GM12874 (cell line): ENCODE results near the gene LIME1.

ENCODE experiments used
- TF ChIP-seq, protein P1 (sequence below): IDR thresholded peaks from 2 replicates; pipeline ENCODE4 v1.5.1; 2011; ENCODE audit warnings: low read depth, mild to moderate bottlenecking, control low read depth, low read length, moderate library complexity; ENCODE audit not compliant: insufficient read depth

Gene LIME1

DNA sequence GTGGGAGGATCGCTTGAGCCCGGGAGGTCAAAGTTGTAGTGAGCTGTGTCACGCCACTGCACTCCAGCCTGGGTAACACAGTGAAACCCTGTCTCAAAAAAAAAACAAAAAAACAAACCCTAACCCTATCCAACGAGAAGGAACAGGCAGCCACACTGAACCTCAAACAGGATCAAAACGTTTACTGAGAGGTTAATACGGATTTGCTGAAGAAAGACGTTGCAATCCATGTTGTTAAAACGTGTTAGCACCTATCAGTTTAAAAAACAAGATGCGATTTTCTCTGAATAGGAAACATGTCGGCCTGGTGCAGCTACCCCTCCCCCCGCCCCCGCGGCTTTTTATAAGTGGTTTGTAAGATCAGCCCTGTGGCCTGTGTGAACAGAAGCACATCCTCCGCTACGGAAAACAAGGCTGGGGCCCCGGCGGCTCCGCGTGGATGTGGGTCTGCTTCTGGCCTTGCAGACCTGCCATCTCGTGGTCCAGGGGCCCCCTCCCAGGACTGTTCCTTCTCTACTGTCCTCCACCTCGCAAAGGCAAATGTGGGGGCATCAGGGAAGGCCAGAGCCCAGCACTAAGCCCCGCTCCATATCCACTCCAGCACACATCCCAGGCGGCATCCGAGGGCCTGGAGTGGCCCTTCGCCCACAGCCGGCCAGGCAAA, 14.5 kb downstream of the LIME1 start:
- TF ChIP-seq, protein P1, sequence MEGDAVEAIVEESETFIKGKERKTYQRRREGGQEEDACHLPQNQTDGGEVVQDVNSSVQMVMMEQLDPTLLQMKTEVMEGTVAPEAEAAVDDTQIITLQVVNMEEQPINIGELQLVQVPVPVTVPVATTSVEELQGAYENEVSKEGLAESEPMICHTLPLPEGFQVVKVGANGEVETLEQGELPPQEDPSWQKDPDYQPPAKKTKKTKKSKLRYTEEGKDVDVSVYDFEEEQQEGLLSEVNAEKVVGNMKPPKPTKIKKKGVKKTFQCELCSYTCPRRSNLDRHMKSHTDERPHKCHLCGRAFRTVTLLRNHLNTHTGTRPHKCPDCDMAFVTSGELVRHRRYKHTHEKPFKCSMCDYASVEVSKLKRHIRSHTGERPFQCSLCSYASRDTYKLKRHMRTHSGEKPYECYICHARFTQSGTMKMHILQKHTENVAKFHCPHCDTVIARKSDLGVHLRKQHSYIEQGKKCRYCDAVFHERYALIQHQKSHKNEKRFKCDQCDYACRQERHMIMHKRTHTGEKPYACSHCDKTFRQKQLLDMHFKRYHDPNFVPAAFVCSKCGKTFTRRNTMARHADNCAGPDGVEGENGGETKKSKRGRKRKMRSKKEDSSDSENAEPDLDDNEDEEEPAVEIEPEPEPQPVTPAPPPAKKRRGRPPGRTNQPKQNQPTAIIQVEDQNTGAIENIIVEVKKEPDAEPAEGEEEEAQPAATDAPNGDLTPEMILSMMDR: no peak

DNA sequence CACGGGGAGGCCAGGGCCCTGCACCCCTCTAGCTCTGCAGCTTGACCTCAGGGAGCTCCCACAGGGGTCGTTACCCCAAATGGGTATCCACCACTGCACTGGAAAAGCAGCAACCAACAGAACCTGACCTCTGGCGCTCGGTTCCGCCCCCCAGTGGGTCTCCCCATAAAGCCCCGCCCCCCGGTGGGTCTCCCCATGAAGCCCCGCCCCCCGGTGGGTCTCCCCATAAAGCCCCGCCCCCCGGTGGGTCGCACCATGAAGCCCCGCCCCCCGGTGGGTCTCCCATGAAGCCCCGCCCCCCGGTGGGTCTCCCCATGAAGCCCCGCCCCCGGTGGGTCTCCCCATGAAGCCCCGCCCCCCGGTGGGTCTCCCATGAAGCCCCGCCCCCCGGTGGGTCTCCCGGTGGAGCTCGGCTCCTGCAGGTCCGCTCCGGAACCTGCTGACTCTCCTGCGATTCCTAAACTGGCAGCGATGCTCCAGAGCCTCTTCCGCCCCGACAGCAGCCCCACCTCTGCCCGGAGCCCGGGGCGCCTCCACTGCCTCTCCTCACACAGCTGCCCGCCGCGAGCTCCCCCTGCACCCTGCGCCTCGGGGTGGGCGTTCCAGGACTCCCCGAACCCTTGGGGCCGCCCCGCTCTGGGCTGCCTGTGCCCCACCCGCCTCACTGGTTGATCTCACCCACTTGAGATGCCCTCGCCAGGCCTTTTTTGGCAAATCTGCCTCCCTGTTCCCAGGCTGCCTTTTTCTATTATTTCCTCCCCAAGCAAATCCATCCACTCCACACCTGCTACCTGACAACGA, 15.2 kb downstream of the LIME1 start:
- TF ChIP-seq, protein P1: no peak

DNA sequence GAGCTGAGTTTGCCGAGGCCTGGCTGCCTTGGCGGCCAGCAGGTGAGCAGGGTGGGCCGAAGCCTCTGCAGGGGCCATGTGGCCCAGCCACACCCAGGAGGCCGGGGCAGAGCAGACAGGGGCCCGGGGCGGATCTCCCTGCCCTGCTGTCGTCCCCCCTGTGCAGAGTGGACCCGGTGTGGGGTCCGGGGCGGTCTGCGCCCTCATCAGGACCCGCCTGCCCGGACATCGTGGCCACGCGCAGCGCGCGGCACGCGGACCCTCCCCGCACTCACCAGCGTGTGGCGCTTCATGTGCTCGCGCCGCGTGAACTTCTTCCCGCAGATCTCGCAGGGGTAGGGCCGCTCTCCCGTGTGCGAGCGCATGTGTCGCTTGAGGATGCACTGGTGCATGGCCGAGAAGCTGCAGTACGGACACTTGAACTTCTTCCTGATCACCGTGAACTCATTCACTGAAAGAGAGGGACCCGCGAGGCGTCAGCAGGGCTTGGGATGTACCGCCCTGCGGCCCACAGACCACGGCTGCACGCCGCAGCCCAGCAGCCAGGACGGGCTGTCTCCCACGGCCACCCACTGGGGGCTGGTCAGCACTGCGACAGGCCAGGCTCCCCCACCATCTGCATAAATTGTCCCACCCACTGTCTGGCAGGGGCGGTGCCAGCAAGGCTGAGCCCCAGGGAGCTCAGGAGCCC, 16.1 kb downstream of the LIME1 start:
- TF ChIP-seq, protein P1: no peak

DNA sequence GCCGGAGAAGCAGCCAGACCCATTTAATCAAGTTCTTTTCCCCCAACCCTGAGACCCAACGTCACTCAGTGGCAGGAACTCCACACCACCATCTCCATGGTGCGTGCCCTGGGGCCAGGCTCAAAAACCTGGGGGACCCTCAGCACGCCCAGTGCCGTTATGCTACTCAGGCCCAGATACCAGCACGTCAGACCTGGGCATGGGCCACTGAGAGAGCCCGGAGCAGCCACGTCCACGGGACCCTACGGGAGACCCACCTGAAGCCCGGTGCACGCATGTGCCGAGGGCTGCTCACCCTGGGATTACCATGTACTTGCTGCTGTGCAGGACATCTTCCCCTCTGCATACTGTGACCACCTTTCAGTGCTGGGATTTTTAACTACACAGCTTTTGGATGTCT, 16.9 kb downstream of the LIME1 start:
- TF ChIP-seq, protein P1: no peak

DNA sequence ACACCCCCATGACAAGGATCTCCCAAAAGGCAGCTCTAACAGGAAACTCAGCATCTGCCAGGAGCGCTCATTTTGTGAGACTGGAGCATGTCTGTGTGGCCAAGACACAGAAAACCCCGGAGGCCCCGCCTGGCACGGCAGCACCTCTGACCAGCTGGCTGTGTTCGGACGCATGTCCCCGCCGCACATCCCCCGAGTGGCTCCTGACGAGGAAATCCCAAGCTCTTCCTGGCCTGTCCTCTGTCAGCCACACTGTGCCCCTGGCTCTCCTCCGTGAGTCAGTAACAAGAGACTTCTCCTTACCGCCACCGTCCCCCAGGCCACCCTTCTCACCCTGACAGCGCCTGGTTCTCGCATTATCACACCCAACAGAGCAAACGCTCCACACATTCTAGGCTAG, 17.5 kb downstream of the LIME1 start:
- TF ChIP-seq, protein P1: no peak

DNA sequence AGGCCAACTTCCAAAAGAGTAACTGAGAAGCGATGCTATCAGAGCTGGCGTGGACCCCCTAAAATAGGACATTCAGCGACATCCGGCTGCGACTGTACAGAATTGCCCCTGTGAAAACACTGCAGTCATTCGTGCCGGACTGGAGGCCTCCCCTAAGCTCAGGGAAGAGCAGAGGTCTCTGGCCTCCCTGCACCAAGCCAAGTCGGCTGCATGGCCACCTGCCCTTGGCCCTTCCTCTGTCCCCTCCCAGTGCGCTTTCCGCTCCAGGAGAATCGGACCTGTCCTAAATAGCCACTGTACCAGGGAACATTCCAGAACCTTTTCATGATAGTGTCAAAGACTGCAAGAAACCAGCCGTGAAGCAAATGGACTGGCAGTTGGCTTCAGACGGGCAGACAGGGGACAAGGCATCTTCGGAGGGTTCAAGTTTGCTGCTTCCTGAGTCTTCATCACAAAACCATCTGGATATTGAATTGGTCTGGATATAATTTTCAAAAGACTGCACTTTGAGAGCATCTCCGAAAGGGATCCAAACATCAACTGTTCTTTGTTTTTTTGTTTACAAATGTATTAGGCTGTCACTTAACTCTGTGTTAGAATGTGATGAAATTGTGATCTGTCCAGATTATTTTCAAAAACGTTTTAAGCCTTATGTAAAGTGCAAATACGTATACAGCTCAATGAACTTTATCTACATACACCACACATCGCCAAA, 19.6 kb downstream of the LIME1 start:
- TF ChIP-seq, protein P1: no peak

DNA sequence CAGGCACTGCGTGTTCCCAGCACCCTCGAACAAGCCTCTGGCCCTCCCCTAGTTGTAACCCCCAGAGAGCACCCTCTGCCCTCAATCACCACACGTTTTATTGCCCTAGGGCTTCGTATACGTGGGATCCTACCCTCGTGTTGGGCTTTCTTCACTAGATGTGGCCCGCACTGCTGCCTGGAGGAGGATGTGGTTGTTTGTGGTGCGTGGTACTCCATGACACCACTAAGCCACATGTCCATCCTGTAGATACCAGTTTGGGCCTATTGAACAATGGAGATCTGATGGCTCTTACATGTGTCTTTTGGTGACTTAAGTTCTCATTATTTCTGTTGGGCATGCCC, 20.2 kb downstream of the LIME1 start:
- TF ChIP-seq, protein P1: no peak
